GM18951 (cell line): ENCODE results near the gene SPRED2.
A peak's percentile ranks its signal among the peaks of the same experiment; 100 is the strongest.

Experiments used
- POLR2A ChIP-seq: IDR thresholded peaks from 4 replicates; pipeline ENCODE4 v1.6.1; 2011; ENCODE audit warnings: mild to moderate bottlenecking; ENCODE audit not compliant: insufficient read length, insufficient read depth; ENCODE audit errors: extremely low read depth
- in situ Hi-C: fragments of 300-500 bp; cut with MboI; formaldehyde crosslinking; loops from one replicate; pipeline ENCODE4 v1.12.0; 2022; ENCODE audit warnings: low sequenced_read_pairs, mixed read lengths, inconsistent platforms; ENCODE audit not compliant: unreplicated experiment

Gene SPRED2

GRCh38 chr2:65395621-65396347 is 36.6 kb downstream of the SPRED2 start:
- in situ Hi-C loops = no loop called here
- TF ChIP-seq POLR2A = no peak

- in situ Hi-C loops = no loop called here
Observed at GRCh38 chr2:65393743-65394422, 38.5 kb downstream of the SPRED2 start.

GRCh38 chr2:65393046-65393445 is 39.4 kb downstream of the SPRED2 start:
- in situ Hi-C loops = no loop called here
- TF ChIP-seq POLR2A = no peak

More at GRCh38 chr2:65393743-65394422, 38.5 kb downstream of the SPRED2 start:
- TF ChIP-seq POLR2A = no peak

GRCh38 chr2:65392609-65393008 is 39.8 kb downstream of the SPRED2 start:
- in situ Hi-C loops = no loop called here
- TF ChIP-seq POLR2A = no peak

GRCh38 chr2:65390134-65390533 is 42.3 kb downstream of the SPRED2 start:
- TF ChIP-seq POLR2A = peak; percentile 40
- in situ Hi-C loops = no loop called here

GRCh38 chr2:65389476-65389875 is 42.9 kb downstream of the SPRED2 start:
- in situ Hi-C loops = no loop called here
- no peak for TF ChIP-seq POLR2A

- in situ Hi-C loops = no loop called here
- TF ChIP-seq POLR2A = no peak
Observed at GRCh38 chr2:65388596-65389390, 43.6 kb downstream of the SPRED2 start.

- in situ Hi-C loops = no loop called here
Observed at GRCh38 chr2:65388051-65388531, 44.3 kb downstream of the SPRED2 start.

GRCh38 chr2:65386989-65387388 is 45.4 kb downstream of the SPRED2 start:
- in situ Hi-C loops = no loop called here

More at GRCh38 chr2:65388051-65388531, 44.3 kb downstream of the SPRED2 start:
- TF ChIP-seq POLR2A = no peak

GRCh38 chr2:65386344-65386743 is 46.1 kb downstream of the SPRED2 start:
- no peak for TF ChIP-seq POLR2A
- in situ Hi-C loops = no loop called here

More at GRCh38 chr2:65386989-65387388, 45.4 kb downstream of the SPRED2 start:
- no peak for TF ChIP-seq POLR2A

- in situ Hi-C loops = no loop called here
- TF ChIP-seq POLR2A = no peak
Observed at GRCh38 chr2:65383541-65384488, 48.6 kb downstream of the SPRED2 start.

GRCh38 chr2:65382776-65383357 is 49.5 kb downstream of the SPRED2 start:
- TF ChIP-seq POLR2A = no peak
- in situ Hi-C loops = no loop called here

- TF ChIP-seq POLR2A = no peak
Observed at GRCh38 chr2:65382323-65382722, 50.1 kb downstream of the SPRED2 start.

More at GRCh38 chr2:65382323-65382722, 50.1 kb downstream of the SPRED2 start:
- in situ Hi-C loops = no loop called here
